Smooth muscle cell (in vitro differentiated cells): Measurements from ENCODE around the gene RGMA. TPM values are rescaled to one million over a fixed set of nuclear protein-coding genes. Genes with fewer than 3 reads are reported as not detected.

Source experiments
- DNase-seq: peaks from one replicate; lab custom pipeline; 2025; ENCODE audit not compliant: unreplicated experiment; lab: John Stamatoyannopoulos, UW
- H2AFZ ChIP-seq: fragments of 200-600 bp; sonication (generic); 2 replicates; pipeline ENCODE4 v1.6.0; 2016; ENCODE audit warnings: antibody characterized with exemption, low read depth, mild to moderate bottlenecking
- H3F3A ChIP-seq: fragments of 200-600 bp; sonication (generic); 2 replicates; pipeline ENCODE4 v1.6.0; 2017; ENCODE audit warnings: antibody characterized with exemption, low read depth
- H3K27ac ChIP-seq: fragments of 200-600 bp; sonication (generic); 2 replicates; pipeline ENCODE4 v1.5.1; 2016; ENCODE audit warnings: low read depth, mild to moderate bottlenecking
- H3K27me3 ChIP-seq: fragments of 200-600 bp; sonication (generic); 2 replicates; pipeline ENCODE4 v1.6.1; 2016; ENCODE audit warnings: low read depth, mild to moderate bottlenecking
- H3K36me3 ChIP-seq: fragments of 200-600 bp; sonication (generic); 2 replicates; pipeline ENCODE4 v1.5.1; 2016; ENCODE audit warnings: low read depth
- H3K4me1 ChIP-seq: fragments of 200-600 bp; sonication (generic); 2 replicates; pipeline ENCODE4 v1.5.1; 2016; ENCODE audit warnings: low read depth
- H3K4me2 ChIP-seq: fragments of 200-600 bp; sonication (generic); 2 replicates; pipeline ENCODE4 v1.6.0; 2016; ENCODE audit warnings: mild to moderate bottlenecking
- H3K4me3 ChIP-seq: fragments of 200-600 bp; sonication (generic); 2 replicates; pipeline ENCODE4 v1.5.1; 2016; ENCODE audit warnings: mild to moderate bottlenecking
- H3K79me2 ChIP-seq: fragments of 200-600 bp; sonication (generic); 2 replicates; pipeline ENCODE4 v1.6.0; 2016; ENCODE audit warnings: low read depth, mild to moderate bottlenecking
- H3K9ac ChIP-seq: fragments of 200-600 bp; sonication (generic); 2 replicates; pipeline ENCODE4 v1.6.0; 2016; ENCODE audit warnings: low read depth
- H3K9me3 ChIP-seq: fragments of 200-600 bp; sonication (generic); replicated peaks from 2 replicates; pipeline ENCODE4 v1.5.1; 2016; ENCODE audit warnings: low read depth
- H4K20me1 ChIP-seq: fragments of 200-600 bp; sonication (generic); 2 replicates; pipeline ENCODE4 v1.6.0; 2016; ENCODE audit warnings: low read depth
- CTCF ChIP-seq: fragments of 200-600 bp; sonication (generic); IDR thresholded peaks from 2 replicates; pipeline ENCODE4 v1.5.1; 2017; ENCODE audit warnings: borderline replicate concordance, mild to moderate bottlenecking, antibody characterized with exemption; ENCODE audit not compliant: insufficient read depth, poor library complexity, severe bottlenecking
- WGBS: methylation state at CpG from one replicate; pipeline ENCODE4 v1.1.7; 2016; ENCODE audit warnings: low lambda C conversion rate; 5-methylcytosine and 5-hydroxymethylcytosine counted together
- polyA plus RNA-seq: library from polyadenylated mRNA; unstranded; fragments of >200 nt; fragmentation: Nextera tagmentation; extraction: Ambion mirVana; gene quantifications from 2 replicates; pipeline ENCODE4 v1.2.1, GENCODE V29; 2016
- total RNA-seq: library from RNA; depleted of rRNA; stranded (reverse); fragments of >200 nt; gene quantifications from 2 replicates; pipeline ENCODE4 v1.2.3, GENCODE V29; 2014

The RGMA gene
- total and polyA plus RNA-seq, 2 experiments from 2014 or later, result 0.04 to 0.35 TPM

GRCh38 chr15:93024293-93024692 lies 64.7 kb downstream of the RGMA start:
- WGBS, result 99% methylated on average over 10 of the region's 10 CpGs
- no peaks in the 10 kb centered on the region for H3K4me1 ChIP-seq
- H3K4me3 ChIP-seq, result no peak overlapping the region
- no peak overlapping the region for H3K27ac ChIP-seq
- H3K79me2 ChIP-seq, result peaks cover 21% of the 10 kb centered on the region
- H3K27me3 ChIP-seq, result no peaks in the 10 kb centered on the region
- no peak overlapping the region for H3K4me2 ChIP-seq
- DNase-seq, result no peak
- no peaks in the 10 kb centered on the region for H3K9me3 ChIP-seq
- no peak overlapping the region for H2AFZ ChIP-seq
- TF ChIP-seq CTCF, result no peak
- H3K36me3 ChIP-seq, result peaks cover 39% of the 10 kb centered on the region
- H4K20me1 ChIP-seq, result peaks cover 100% of the 10 kb centered on the region
- peaks cover 51% of the 10 kb centered on the region for H3F3A ChIP-seq
- H3K9ac ChIP-seq, result no peak overlapping the region

GRCh38 chr15:93020976-93021772 lies 67.8 kb downstream of the RGMA start:
- WGBS, result 96% methylated on average over 3 of the region's 3 CpGs
- Histone ChIP-seq H3K79me2 (peaks cover 35% of the 10 kb centered on the region), H3K27me3 (no peaks in the 10 kb centered on the region), H3K27ac (peak overlapping the region; percentile 1), H2AFZ (no peak overlapping the region), H3K4me2 (no peak overlapping the region), H4K20me1 (peaks cover 94% of the 10 kb centered on the region), H3K9me3 (no peaks in the 10 kb centered on the region), H3K4me1 (no peaks in the 10 kb centered on the region), H3K36me3 (peaks cover 55% of the 10 kb centered on the region), H3K4me3 (no peak overlapping the region), H3F3A (peaks cover 44% of the 10 kb centered on the region), H3K9ac (no peak overlapping the region)
- no peak for TF ChIP-seq CTCF
- no peak for DNase-seq

GRCh38 chr15:93019971-93020370 lies 69.0 kb downstream of the RGMA start:
- H3K79me2 ChIP-seq, result peaks cover 39% of the 10 kb centered on the region
- DNase-seq, result no peak
- no peaks in the 10 kb centered on the region for H3K27me3 ChIP-seq
- no peak overlapping the region for H3K4me3 ChIP-seq
- H3F3A ChIP-seq, result peaks cover 43% of the 10 kb centered on the region
- H3K4me2 ChIP-seq, result no peak overlapping the region
- no peak overlapping the region for H3K9ac ChIP-seq
- no peak overlapping the region for H3K27ac ChIP-seq
- H4K20me1 ChIP-seq, result peaks cover 90% of the 10 kb centered on the region
- H3K36me3 ChIP-seq, result peaks cover 62% of the 10 kb centered on the region
- no peaks in the 10 kb centered on the region for H3K9me3 ChIP-seq
- no peak for TF ChIP-seq CTCF
- WGBS, result 99% methylated on average over 10 of the region's 10 CpGs
- H3K4me1 ChIP-seq, result no peaks in the 10 kb centered on the region
- H2AFZ ChIP-seq, result no peak overlapping the region

GRCh38 chr15:93019090-93019489 lies 69.9 kb downstream of the RGMA start:
- no peaks in the 10 kb centered on the region for H3K9me3 ChIP-seq
- H3K27me3 ChIP-seq, result no peaks in the 10 kb centered on the region
- no peak overlapping the region for H2AFZ ChIP-seq
- peaks cover 57% of the 10 kb centered on the region for H3K36me3 ChIP-seq
- H4K20me1 ChIP-seq, result peaks cover 88% of the 10 kb centered on the region
- H3K79me2 ChIP-seq, result peaks cover 44% of the 10 kb centered on the region
- H3K9ac ChIP-seq, result no peak overlapping the region
- WGBS, result 94% methylated on average over 7 of the region's 7 CpGs
- no peak overlapping the region for H3K4me2 ChIP-seq
- no peak overlapping the region for H3K27ac ChIP-seq
- H3K4me1 ChIP-seq, result no peaks in the 10 kb centered on the region
- TF ChIP-seq CTCF, result no peak
- peaks cover 50% of the 10 kb centered on the region for H3F3A ChIP-seq
- no peak overlapping the region for H3K4me3 ChIP-seq
- no peak for DNase-seq
